HG02840 (cell line): ENCODE results near the gene TMEM114.

Experiments
- ATAC-seq: cut with Tn5 transposase; IDR thresholded peaks from one replicate; pipeline ENCODE4 v1.9.1; 2021; ENCODE audit warnings: mild to moderate bottlenecking, moderate library complexity, moderate number of reproducible peaks; ENCODE audit not compliant: unreplicated experiment, low FRiP score

TMEM114 gene

DNA sequence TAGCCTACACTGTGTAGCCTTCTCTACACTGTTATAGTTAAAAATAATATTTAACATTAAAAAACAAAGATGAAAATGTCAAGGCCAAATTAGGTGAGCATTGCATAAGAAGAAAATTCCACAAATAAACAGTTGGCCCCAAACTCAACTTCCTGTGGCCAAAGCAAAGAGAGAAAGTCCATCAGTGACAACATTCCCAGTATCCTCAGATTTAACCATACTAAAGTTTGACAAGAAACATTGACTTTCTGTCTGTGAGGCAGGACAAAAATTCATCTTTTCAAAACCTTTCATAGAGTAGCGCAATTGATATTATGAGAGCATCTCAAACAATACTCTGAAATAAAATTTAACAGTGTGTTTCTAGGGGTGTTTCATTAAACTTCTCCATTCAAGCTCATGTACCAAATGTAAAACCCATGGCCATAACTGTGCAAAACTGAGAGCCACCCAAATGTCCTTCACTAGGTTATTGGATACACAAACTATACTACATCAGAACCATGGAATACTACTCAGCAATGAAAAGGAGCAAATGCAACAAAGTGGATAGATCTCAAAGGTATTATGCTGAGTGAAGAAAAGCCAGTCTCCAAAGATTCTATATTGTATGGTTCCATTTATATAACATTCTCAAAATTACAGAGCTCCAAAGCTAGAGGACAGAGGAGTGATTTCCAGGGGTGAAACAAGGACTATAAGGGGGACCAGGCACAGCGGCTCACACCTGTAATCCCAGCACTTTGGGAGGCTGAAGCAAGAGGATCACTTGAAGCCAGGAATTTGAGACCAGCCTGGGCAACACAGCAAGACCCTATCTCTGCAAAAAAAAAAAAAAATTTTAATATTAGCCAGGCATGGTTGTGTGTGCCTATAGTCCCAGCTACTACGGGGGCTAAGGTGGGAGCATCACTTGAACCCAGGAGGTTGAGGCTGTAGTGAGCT lies 38.7 kb downstream of the TMEM114 start:
- ATAC-seq: no peak

DNA sequence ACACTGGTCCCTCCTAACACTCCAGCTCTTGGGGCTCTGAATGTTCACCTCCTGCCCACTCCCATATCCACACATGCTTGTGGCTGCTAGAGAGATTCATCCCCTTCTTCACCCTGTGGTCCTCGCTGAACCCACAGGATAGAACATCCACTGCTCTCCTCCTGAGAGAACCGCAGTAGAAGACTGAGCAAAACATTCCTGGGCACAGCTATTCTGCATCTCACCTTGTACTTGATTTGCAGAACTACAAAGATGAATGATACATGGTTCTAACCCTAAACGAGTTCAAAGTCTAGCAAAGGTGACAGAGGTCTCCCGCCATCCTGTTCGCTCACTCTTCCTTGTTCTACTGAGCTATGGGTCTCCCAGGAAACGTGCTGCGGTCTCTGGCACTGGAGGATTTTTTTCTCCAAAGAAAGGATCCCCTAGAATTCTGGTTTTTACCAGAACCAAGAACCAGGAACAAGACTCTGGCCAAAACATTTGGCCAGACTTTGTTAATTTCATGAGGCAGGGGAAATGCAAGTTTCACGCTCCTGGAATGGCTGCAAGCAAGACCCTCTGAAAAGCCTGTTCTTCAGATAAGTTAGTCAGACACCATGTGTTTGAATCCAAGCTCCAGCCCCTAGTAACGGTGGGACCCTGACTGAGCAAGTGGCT lies 39.5 kb downstream of the TMEM114 start:
- ATAC-seq: no peak

DNA sequence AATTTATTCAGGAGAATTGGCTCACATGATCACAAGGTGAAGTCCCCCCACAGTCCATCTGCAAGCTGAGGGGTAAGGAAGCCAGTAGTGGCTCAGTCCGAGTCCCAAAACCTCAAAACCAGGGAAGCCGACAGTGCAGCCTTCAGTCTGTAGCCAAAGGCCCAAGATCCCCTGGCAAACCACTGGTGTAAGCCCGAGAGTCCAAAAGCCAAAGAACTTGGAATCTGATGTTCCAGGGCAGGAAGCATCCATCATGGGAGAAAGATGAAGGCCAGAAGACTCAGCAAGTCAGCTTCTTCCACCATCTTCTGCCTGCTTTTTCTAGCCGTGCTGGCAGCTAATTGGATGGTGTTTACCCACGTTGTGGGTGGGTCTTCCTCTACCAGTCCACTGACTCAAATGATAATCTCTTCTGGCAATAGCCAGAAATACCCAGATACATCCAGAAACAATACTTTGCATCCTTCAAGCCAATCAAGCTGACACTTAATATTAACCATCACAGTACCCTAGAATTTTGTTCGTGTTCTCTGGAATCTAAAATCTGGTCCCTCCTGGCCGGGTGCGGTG lies 40.4 kb downstream of the TMEM114 start:
- no peak for ATAC-seq

DNA sequence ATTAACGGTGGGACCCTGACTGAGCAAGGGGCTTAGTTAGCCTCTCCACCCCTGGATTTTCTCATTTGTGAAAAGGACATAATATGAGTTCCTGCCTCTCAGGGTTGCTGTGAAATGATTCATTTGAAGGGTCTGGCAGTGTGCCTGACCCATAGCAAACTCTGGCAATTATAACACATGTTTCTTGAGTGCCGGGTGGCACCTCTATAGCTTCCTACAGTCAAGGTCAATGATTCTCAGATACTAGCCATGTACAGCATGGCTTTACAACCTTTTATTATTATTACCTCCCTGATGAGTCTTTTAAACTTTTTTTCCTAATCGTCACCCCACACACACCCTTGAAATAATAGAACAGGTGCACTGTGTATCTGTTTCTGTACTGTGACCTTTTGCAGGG lies 42.1 kb downstream of the TMEM114 start:
- no peak for ATAC-seq

DNA sequence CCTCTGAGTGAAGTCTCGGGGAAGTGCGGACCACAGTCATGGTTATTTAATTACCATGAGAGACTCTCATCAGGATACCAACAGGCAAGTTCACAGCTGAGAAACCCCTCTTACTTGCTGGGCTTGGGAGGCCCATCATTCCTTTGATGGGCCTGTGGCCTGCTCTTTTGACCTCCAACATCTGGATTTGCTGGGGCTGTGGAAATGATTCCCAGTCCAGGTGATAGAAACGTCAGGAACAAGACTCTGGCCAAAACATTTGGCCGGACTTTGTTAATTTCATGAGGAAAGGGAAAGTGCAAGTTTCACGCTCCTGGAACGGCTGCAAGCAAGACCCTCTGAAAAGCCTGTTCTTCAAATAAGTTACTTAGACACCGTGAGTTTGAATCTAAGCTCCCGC lies 42.5 kb downstream of the TMEM114 start:
- no peak for ATAC-seq

DNA sequence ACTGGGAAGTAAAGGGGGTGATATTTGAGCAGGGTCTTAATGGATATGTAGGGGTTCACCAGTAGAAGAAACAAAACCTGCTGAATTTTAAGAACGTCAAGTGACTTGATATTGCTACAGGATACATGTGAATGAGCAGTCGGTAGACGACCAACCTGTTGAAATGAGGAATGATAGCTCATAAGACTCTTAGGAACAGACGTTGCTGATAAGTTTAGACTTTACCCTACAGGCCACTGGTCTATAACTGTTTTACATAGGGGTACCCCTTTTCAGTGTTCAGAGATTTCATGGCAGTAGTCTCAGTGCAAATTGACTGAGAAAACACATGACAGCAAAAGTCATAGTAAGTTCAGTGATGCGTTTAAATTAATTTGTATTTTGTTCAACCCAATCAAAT lies 45.9 kb downstream of the TMEM114 start:
- no peak for ATAC-seq

DNA sequence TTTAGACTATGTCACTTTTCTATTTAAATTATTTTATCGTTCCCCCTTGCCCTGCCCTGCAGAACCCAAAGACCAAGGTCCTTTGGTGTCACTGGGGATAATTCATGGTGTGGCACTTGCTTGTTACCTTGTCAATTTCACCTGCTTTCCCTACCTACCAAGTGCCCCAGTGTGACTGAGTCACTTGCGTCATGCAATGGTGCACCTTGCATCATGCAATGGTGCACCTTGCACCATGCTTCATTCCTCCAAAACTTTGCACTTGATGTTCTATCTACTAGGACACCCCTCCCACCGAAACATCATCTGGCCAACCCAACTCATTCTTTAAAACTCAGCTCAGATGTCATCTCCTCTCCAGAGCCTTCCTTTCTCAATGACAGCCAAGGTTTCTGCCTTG lies 47.1 kb downstream of the TMEM114 start:
- ATAC-seq: no peak

DNA sequence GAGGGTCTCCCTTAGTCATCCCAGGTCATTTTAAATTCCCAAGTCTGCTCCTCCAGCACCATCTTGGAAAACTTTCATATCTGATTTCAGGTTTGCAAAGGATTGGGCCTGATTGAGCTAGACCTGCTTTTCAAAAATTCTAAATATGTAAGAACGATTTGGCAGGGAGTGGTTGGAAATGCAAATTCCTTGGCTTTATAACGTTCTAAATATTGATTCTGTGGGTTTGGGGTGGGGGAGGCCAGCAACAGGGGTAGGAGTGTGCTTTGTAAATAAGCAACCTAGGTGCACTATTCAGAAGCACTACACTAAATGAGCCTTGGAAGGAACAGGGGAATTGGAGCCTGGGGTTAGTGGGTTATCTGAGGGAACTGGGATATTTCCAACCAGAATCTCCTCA lies 47.9 kb downstream of the TMEM114 start:
- no peak for ATAC-seq

DNA sequence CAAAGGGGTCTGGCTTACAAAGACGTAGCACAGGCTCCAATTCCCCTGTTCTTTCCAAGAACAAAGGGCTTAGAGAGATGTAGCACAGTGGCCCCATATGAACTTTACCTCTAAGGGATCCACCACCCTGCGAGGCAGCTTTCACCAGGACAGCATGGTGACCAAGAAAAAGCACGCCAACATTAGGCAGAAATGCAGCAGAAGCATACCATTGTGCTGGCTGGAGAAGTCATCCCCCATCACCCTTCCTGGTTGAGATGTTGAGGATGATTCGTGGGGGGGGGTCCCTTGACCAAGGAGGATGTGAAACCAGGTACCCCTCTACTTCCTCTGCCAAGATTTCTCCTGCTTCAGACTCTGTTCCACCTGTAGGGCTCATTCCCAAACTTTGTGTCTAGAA lies 48.4 kb downstream of the TMEM114 start:
- no peak for ATAC-seq

DNA sequence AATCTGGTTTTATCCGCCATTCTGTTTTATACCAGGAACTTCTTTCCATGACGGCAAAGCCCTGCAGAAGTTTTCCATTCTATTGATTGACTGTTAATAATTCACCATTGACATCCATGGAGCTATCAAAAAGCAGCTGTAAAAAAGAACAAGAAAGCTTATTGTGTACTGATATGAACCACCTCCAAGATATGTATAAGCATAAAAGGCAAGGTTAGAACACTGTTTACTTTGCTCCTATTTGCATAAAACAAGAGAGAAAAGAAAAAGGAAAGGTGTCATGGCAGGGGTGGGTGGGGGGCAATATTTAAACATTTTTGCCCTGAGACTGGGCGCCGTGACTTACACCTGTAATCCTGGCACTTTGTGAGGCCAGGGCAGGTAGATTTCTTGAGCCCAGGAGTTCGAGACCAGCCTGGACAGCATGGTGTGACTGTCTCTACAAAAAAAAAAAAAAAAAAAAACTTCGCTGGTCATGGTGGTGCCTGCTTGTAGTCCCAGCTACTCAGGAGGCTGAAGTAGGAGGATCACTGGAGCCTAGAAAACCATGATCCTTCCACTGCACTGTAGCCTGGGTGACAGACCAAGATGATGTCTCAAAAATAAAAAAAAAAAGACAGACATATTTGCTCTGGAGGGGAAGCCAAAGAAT lies 52.5 kb downstream of the TMEM114 start:
- no peak for ATAC-seq

DNA sequence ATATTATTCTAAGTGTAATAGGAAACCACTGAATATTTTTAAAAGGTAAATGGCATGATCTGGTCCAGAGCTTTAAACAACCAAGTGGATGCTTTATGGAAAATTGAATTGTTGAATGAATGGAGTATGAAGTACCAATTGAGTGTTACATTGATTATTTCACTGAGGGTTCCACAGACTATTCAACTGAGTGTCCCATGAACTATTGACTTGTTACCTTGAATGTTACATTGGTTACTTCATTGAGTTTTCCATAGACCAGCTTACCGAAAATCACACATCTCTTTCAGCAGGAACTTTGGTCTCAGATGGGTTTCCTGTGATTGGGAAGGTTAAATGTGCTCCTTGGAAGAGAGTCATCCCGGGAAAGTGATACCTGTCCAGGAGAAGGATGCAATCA lies 56.8 kb downstream of the TMEM114 start:
- no peak for ATAC-seq

DNA sequence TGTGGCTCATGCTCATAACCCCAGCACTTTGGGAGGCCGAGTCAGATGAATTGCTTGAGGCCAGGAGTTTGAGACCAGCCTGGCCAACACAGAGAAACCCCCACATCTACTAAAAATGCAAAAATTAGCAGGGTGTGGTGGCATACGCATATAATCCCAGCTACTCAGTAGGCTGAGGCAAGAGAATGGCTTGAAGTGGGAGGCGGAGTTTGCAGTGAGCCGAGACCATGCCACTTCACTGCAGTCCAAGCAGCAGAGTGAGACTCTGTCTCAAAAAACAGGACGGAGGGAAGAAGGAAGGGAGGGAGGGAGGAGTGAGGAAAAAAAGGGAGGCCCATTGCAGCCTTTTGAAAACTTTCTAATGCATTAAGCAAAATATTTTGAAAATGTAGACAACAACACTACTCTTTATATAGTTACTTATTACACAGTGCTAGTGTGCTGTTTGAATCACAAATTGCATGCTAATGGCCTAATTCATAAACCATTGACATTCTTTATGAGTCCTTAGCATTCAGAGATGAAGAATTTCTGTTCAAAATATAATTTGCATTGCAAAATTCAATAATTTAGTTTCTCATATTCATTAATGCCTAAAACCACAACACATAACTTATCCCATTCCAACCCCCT lies 59.4 kb downstream of the TMEM114 start:
- ATAC-seq: no peak

DNA sequence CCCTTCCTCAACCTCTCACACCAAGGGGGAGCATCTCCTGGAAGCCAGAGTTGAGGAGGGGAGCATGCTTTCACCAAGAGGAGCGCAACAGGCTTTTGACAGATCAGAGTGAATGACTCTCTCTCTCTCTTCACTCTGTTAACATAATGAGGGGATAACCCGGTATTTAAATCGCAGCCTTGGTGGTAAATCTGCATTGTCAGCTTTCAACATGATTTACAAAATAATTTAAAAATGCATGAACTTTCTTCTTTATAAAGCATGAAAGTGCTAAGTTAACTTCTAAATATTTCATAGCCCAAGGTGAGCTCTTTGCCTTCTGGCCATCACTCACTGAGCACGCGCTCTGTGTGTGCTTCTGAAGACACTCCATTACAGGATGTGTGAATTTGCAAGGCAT lies 61.8 kb downstream of the TMEM114 start:
- ATAC-seq: no peak

DNA sequence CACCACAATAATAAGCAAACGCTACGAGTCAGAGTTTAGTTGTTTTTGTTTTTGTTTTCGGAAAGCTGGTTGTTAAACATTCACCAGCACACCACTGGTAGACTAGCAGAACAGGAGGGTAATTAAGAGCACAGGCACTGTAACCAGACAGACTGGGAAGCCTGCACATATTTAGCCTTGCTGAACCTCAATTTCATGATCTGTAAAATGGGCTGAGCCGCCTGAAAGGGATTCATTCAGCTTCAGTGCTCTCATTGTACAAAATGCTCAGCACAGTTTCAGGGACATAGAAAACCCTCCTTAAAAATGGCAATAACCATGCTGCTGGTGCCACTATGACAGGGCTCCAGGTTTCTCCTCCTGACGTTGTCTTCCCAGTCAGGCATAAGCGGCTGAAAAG lies 66.4 kb downstream of the TMEM114 start:
- ATAC-seq: no peak

DNA sequence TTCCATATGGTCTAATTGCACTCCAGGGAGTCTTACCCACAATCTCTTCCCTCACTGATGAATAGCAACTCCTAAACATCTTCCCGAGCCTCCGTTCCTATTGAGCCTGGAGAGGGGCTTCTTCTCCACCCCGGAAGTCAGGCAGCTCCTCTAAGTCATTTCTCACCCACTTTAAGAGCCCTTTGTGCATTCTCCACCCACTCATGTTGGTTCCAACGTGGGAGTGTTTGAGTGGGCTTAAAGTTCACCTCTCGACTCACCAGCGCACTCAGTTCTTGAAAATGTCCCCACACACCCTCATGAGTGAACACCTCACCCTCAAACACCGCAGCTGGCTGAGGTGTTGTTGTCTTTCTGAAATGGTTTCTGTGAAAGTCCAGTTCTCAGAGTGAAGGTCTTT lies 67.6 kb downstream of the TMEM114 start:
- no peak for ATAC-seq

DNA sequence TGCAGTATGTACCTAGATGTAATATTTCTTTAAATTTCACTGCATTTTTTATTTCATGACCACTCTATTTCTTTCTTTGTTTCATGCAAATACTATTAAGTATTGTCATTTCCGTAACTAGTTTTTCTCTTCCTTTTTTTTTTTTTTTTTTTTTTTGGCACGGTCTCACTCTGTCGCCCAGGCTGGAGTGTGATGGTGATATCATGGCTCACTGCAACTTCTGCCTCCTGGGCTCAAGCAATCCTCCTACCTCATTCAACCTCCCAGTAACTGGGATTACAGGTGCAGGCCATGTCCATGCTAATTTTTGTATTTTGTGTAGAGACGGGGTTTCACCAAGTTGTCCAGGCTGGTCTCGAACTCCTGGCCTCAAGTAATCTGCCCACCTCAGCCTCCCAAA lies 70.7 kb downstream of the TMEM114 start:
- no peak for ATAC-seq
